Suprapubic skin (tissue), 4 donors: ENCODE data around the gene CCM2.

Experiments used
- CTCF ChIP-seq, 2 donors: fragments of 200-600 bp in 1 of 2; fragments of 450-650 bp in 1 of 2; sonication (generic) in 1 of 2; IDR thresholded peaks; one replicate each; pipeline ENCODE4 v1.5.1; 2016 to 2019; ENCODE audit warnings: antibody characterized with exemption in 2 of 2, mild to moderate bottlenecking in 1 of 2, moderate library complexity in 1 of 2
- POLR2A ChIP-seq, 2 donors: fragments of 450-650 bp; IDR thresholded peaks; one replicate each; pipeline ENCODE4 v1.6.1; 2017; ENCODE audit warnings: antibody characterized with exemption in 2 of 2, mild to moderate bottlenecking in 2 of 2, moderate library complexity in 2 of 2
- POLR2AphosphoS5 ChIP-seq, 3 donors: sonication (generic); formaldehyde crosslinking; IDR thresholded peaks; one replicate each; pipeline ENCODE4 v1.6.1; 2017; ENCODE audit warnings: antibody characterized with exemption in 3 of 3

- TF ChIP-seq CTCF (IDR thresholded peaks at IDR 0.05) (no peak), POLR2AphosphoS5 (IDR thresholded peaks at IDR 0.05) (no peak), POLR2A (IDR thresholded peaks at IDR 0.05) (no peak)
These were observed 3.8 kb downstream of the CCM2 start for GRCh38 chr7:45003789-45004188.
